Fibroblast of gingiva (primary cell): ENCODE data around the gene SYK.
"Not testable (repeated sequence)": the region's sequence is repeated elsewhere in the genome, so short reads cannot be mapped to it uniquely, and the experiment has no call there.

ENCODE experiments used
- DNase-seq: peaks from one replicate; pipeline ENCODE4 v3.0.0-alpha.2; 2011; ENCODE audit warnings: low read depth

Gene SYK

GRCh38 chr9:90795871-90796317, 5.7 kb upstream of the SYK start:
- no peak for DNase-seq

GRCh38 chr9:90799271-90799852, 2.3 kb upstream of the SYK start:
- DNase-seq, result no peak

GRCh38 chr9:90801973-90802322, 329 bp downstream of the SYK start:
- DNase-seq, result no peak

GRCh38 chr9:90802386-90802985, 867 bp downstream of the SYK start:
- no peak for DNase-seq

- no peak for DNase-seq
These were observed 2.4 kb downstream of the SYK start for GRCh38 chr9:90803860-90804593.

GRCh38 chr9:90805006-90805996, 3.7 kb downstream of the SYK start:
- DNase-seq, result no peak

GRCh38 chr9:90807006-90807405, 5.4 kb downstream of the SYK start:
- DNase-seq, result no peak

GRCh38 chr9:90808398-90808797, 6.8 kb downstream of the SYK start:
- no peak for DNase-seq

GRCh38 chr9:90808890-90809685, 7.5 kb downstream of the SYK start:
- no peak for DNase-seq

GRCh38 chr9:90810691-90811090, 9.1 kb downstream of the SYK start:
- no peak for DNase-seq

- DNase-seq, result no peak
These were observed 11.4 kb downstream of the SYK start for GRCh38 chr9:90813046-90813445.

GRCh38 chr9:90813523-90813922, 11.9 kb downstream of the SYK start:
- DNase-seq, result no peak

- DNase-seq, result no peak
These were observed 12.7 kb downstream of the SYK start for GRCh38 chr9:90814355-90814754.

GRCh38 chr9:90815183-90815943, 13.7 kb downstream of the SYK start:
- no peak for DNase-seq

- no peak for DNase-seq
These were observed 14.3 kb downstream of the SYK start for GRCh38 chr9:90815944-90816357.

GRCh38 chr9:90816690-90817089, 15.1 kb downstream of the SYK start:
- DNase-seq, result no peak

- no peak for DNase-seq
These were observed 16.7 kb downstream of the SYK start for GRCh38 chr9:90818279-90818678.

GRCh38 chr9:90820406-90820805, 18.8 kb downstream of the SYK start:
- not testable (repeated sequence) for DNase-seq

GRCh38 chr9:90821236-90821635, 19.6 kb downstream of the SYK start:
- not testable (repeated sequence) for DNase-seq

GRCh38 chr9:90821697-90822096, 20.1 kb downstream of the SYK start:
- no peak for DNase-seq

GRCh38 chr9:90822866-90823265, 21.2 kb downstream of the SYK start:
- DNase-seq, result no peak
